WTC11 (cell line): ENCODE measurements around the gene PLEKHO2.

ENCODE experiments used
- CBFB ChIP-seq: sonication (generic); formaldehyde crosslinking; IDR thresholded peaks from 2 replicates; pipeline ENCODE4 v1.8.1; 2022; ENCODE audit warnings: mild to moderate bottlenecking, low read depth, missing genetic modification reagents
- CREB1 ChIP-seq: sonication (generic); formaldehyde crosslinking; IDR thresholded peaks from 2 replicates; pipeline ENCODE4 v1.8.0; 2023; ENCODE audit warnings: mild to moderate bottlenecking, missing genetic modification reagents
- CTCF ChIP-seq: fragments of 200-600 bp; IDR thresholded peaks from 2 replicates; pipeline ENCODE4 v1.8.0; 2022; ENCODE audit warnings: antibody characterized with exemption
- FOXP4 ChIP-seq: sonication (generic); formaldehyde crosslinking; IDR thresholded peaks from 2 replicates; pipeline ENCODE4 v1.8.0; 2022; ENCODE audit warnings: mild to moderate bottlenecking, missing genetic modification reagents
- MXD4 ChIP-seq: fragments of 250-450 bp; sonication (Bioruptor Pico); IDR thresholded peaks from 2 replicates; pipeline ENCODE4 v1.8.0; 2021; ENCODE audit warnings: mild to moderate bottlenecking, moderate library complexity, borderline replicate concordance
- NR2C2 ChIP-seq: sonication (generic); formaldehyde crosslinking; IDR thresholded peaks from 2 replicates; pipeline ENCODE4 v1.8.0; 2022; ENCODE audit warnings: mild to moderate bottlenecking, missing genetic modification reagents
- OVOL2 ChIP-seq: fragments of 250-450 bp; sonication (Bioruptor Pico); IDR thresholded peaks from 2 replicates; pipeline ENCODE4 v1.9.0; 2021; ENCODE audit warnings: mild to moderate bottlenecking, borderline replicate concordance
- ZNF423 ChIP-seq: fragments of 250-450 bp; sonication (Bioruptor Pico); IDR thresholded peaks from 2 replicates; pipeline ENCODE4 v2.1.2; 2022; ENCODE audit warnings: mild to moderate bottlenecking, moderate library complexity
- TF ChIP-seq, protein P1 (sequence below): sonication (generic); formaldehyde crosslinking; IDR thresholded peaks from 2 replicates; pipeline ENCODE4 v1.8.1; 2023; ENCODE audit warnings: mild to moderate bottlenecking, missing genetic modification reagents, moderate library complexity
- TF ChIP-seq, protein P2 (sequence below): sonication (generic); formaldehyde crosslinking; IDR thresholded peaks from 2 replicates; pipeline ENCODE4 v1.8.1; 2023; ENCODE audit warnings: mild to moderate bottlenecking, missing genetic modification reagents, borderline replicate concordance

DNA sequence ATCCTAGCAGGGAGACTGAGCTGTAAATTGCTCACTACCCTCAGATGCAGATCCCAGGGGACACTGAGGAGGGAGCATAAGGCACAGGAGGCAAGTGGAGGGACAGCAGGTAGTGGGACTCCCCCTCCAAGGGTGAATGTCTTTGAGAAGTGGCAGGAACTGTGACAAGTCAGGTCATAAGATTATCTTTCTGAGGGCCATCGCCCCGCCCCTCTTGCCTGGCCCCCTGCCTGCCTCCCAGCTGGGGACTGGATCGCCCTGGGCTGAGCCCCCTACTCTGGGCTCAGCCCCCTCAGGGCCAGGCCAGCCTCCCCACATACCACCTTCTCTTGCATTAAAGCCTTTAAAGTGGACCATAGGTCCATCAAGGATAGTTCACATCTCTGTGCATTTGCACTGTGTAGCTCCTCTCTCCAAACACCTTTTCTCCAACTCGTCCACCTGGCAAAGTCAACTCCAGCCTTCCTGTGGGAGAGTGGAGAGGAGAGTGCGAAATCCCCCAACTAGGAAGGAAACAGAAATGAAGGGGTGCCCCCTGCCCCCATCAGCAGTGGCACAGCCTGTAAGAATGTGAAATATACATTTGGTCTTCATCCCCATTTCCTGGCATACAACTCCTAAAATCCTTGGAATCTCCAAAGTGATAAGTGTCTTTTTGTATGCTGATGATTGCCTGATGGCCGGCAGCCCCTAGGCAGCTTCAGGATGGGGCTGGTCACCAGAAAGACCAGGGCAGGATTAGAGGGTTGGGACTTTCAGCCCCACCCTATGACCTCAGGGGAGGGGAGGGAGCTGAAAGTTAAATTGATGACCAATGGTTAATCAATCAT is 31.0 kb upstream of the PLEKHO2 start:
- TF ChIP-seq OVOL2 (CRISPR knock-in tag): no peak
- TF ChIP-seq, protein P1, sequence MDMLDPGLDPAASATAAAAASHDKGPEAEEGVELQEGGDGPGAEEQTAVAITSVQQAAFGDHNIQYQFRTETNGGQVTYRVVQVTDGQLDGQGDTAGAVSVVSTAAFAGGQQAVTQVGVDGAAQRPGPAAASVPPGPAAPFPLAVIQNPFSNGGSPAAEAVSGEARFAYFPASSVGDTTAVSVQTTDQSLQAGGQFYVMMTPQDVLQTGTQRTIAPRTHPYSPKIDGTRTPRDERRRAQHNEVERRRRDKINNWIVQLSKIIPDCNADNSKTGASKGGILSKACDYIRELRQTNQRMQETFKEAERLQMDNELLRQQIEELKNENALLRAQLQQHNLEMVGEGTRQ (CRISPR knock-in tag): 0 out of 2 replicates have a peak, but pooled peaks have one; percentile 23
- no peak for TF ChIP-seq NR2C2
- TF ChIP-seq CTCF: no peak
- TF ChIP-seq CBFB (CRISPR knock-in tag): no peak
- TF ChIP-seq, protein P2, sequence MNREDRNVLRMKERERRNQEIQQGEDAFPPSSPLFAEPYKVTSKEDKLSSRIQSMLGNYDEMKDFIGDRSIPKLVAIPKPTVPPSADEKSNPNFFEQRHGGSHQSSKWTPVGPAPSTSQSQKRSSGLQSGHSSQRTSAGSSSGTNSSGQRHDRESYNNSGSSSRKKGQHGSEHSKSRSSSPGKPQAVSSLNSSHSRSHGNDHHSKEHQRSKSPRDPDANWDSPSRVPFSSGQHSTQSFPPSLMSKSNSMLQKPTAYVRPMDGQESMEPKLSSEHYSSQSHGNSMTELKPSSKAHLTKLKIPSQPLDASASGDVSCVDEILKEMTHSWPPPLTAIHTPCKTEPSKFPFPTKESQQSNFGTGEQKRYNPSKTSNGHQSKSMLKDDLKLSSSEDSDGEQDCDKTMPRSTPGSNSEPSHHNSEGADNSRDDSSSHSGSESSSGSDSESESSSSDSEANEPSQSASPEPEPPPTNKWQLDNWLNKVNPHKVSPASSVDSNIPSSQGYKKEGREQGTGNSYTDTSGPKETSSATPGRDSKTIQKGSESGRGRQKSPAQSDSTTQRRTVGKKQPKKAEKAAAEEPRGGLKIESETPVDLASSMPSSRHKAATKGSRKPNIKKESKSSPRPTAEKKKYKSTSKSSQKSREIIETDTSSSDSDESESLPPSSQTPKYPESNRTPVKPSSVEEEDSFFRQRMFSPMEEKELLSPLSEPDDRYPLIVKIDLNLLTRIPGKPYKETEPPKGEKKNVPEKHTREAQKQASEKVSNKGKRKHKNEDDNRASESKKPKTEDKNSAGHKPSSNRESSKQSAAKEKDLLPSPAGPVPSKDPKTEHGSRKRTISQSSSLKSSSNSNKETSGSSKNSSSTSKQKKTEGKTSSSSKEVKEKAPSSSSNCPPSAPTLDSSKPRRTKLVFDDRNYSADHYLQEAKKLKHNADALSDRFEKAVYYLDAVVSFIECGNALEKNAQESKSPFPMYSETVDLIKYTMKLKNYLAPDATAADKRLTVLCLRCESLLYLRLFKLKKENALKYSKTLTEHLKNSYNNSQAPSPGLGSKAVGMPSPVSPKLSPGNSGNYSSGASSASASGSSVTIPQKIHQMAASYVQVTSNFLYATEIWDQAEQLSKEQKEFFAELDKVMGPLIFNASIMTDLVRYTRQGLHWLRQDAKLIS (CRISPR knock-in tag): peak; percentile 80; the same call in 1 of the 2 replicates
- no peak for TF ChIP-seq CREB1
- TF ChIP-seq FOXP4 (CRISPR knock-in tag): peak; percentile 48; the same call in 1 of the 2 replicates
- TF ChIP-seq ZNF423 (CRISPR knock-in tag): peak; percentile 69; the same call in 1 of the 2 replicates
- TF ChIP-seq MXD4 (CRISPR knock-in tag): no peak
